A549 (cell line): ENCODE measurements around the gene C11orf21. TPM values are rescaled to one million over a fixed set of nuclear protein-coding genes. Genes with fewer than 3 reads are reported as not detected.

Source experiments
- ATAC-seq, 2 experiments: fragments of 200-7000 bp in 1 of 2; fragments of >200 bp in 1 of 2; cut with Nextera tagmentation in 1 of 2; cut with Tn5 transposase in 1 of 2; 3 replicates each; pipeline versions ENCODE4 v1.8.0 to v1.9.1; 2018 to 2020; ENCODE audit warnings: mild to moderate bottlenecking in 1 of 2, moderate library complexity in 1 of 2
- CTCF ChIA-PET: fragments of 300-600 bp; sonication (Branson Sonifier 250); formaldehyde crosslinking; extraction: SDS; loops from one replicate; lab custom pipeline; 2021; ENCODE audit warnings: antibody characterized with exemption, inconsistent platforms; lab: Yijun Ruan, JAX
- POLR2A ChIA-PET: fragments of 350-600 bp; formaldehyde crosslinking; extraction: SDS; loops from one replicate; lab custom pipeline; 2021; ENCODE audit warnings: antibody characterized with exemption, inconsistent platforms; lab: Yijun Ruan, JAX
- DNase-seq, 2 experiments: peaks; one replicate each; pipeline versions ENCODE4 v3.0.0 to v3.0.0-alpha.2; 2011 to 2016; ENCODE audit warnings: low read depth in 1 of 2, low spot score in 1 of 2
- FAIRE-seq: peaks from 2 replicates; lab custom pipeline; 2011; peaks lifted over from hg19 to GRCh38; lab: Jason Lieb, UNC
- H3K27ac ChIP-seq, 2 experiments: fragments of >200 bp; sonication (Bioruptor Twin); formaldehyde crosslinking; 3 replicates each; pipeline ENCODE4 v1.5.1; 2016 to 2017
- H3K4me1 ChIP-seq: fragments of >200 bp; sonication (Bioruptor Twin); formaldehyde crosslinking; 3 replicates; pipeline ENCODE4 v1.6.1; 2016
- H3K4me2 ChIP-seq: fragments of >200 bp; sonication (Bioruptor Twin); formaldehyde crosslinking; 3 replicates; pipeline ENCODE4 v1.6.1; 2016
- H3K4me3 ChIP-seq: fragments of >200 bp; sonication (Bioruptor Twin); formaldehyde crosslinking; 3 replicates; pipeline ENCODE4 v1.5.1; 2016
- H3K9me3 ChIP-seq: fragments of >200 bp; sonication (Bioruptor Twin); formaldehyde crosslinking; 3 replicates; pipeline ENCODE4 v1.6.1; 2016
- ATOH8 ChIP-seq: fragments of 250-450 bp; sonication (Bioruptor Pico); IDR thresholded peaks from 2 replicates; pipeline ENCODE4 v1.5.0; 2020; ENCODE audit warnings: low read depth, mild to moderate bottlenecking, moderate library complexity
- CBX2 ChIP-seq: fragments of 200-600 bp; sonication (generic); IDR thresholded peaks from 2 replicates; pipeline ENCODE4 v1.6.1; 2016; ENCODE audit warnings: low read depth, mild to moderate bottlenecking, borderline replicate concordance
- CBX8 ChIP-seq: fragments of 200-600 bp; sonication (generic); IDR thresholded peaks from 2 replicates; pipeline ENCODE4 v1.6.1; 2016
- CEBPB ChIP-seq, 2 experiments: fragments of >200 bp in 1 of 2; sonication (Bioruptor Twin) in 1 of 2; formaldehyde crosslinking in 1 of 2; IDR thresholded peaks; 2 replicates each; pipeline ENCODE4 v1.6.1; 2012 to 2016
- CHD4 ChIP-seq: fragments of 200-600 bp; sonication (generic); IDR thresholded peaks from 2 replicates; pipeline ENCODE4 v1.6.1; 2016; ENCODE audit warnings: antibody characterized with exemption, mild to moderate bottlenecking, borderline replicate concordance
- CTCF ChIP-seq: fragments of >200 bp; sonication (Bioruptor Twin); formaldehyde crosslinking; IDR thresholded peaks from 3 replicates; pipeline ENCODE4 v1.5.1; 2016
- EHF ChIP-seq: fragments of 250-450 bp; sonication (Bioruptor Pico); IDR thresholded peaks from 2 replicates; pipeline ENCODE4 v1.5.0; 2020; ENCODE audit warnings: mild to moderate bottlenecking
- ESRRA ChIP-seq: fragments of 150-350 bp; IDR thresholded peaks from 2 replicates; pipeline ENCODE4 v1.6.1; 2014; ENCODE audit warnings: mild to moderate bottlenecking, low read length, borderline replicate concordance
- HOXB13 ChIP-seq: fragments of 250-450 bp; sonication (Bioruptor Pico); IDR thresholded peaks from 2 replicates; pipeline ENCODE4 v1.5.0; 2020; ENCODE audit warnings: low read depth, mild to moderate bottlenecking, moderate library complexity
- HOXB5 ChIP-seq: fragments of 250-450 bp; sonication (Bioruptor Pico); IDR thresholded peaks from 2 replicates; pipeline ENCODE4 v1.5.0; 2020; ENCODE audit warnings: mild to moderate bottlenecking, moderate library complexity
- JUN ChIP-seq, 2 experiments: fragments of >200 bp; sonication (Bioruptor Twin); formaldehyde crosslinking; IDR thresholded peaks; 2 replicates in 1 of 2; 3 replicates in 1 of 2; pipeline ENCODE4 v1.6.1; 2016 to 2017
- JUNB ChIP-seq: fragments of >200 bp; sonication (Bioruptor Twin); formaldehyde crosslinking; IDR thresholded peaks from 2 replicates; pipeline ENCODE4 v1.6.1; 2016
- MAX ChIP-seq: IDR thresholded peaks from 2 replicates; pipeline ENCODE4 v1.6.1; 2012
- MYC ChIP-seq: IDR thresholded peaks from 2 replicates; pipeline ENCODE4 v1.6.1; 2012; ENCODE audit warnings: mild to moderate bottlenecking, inconsistent platforms, low read length, improper control_type of control experiment, borderline replicate concordance
- NFE2L2 ChIP-seq: fragments of 150-350 bp; conservative IDR thresholded peaks from 2 replicates; pipeline ENCODE4 v1.6.1; 2014; ENCODE audit warnings: low read length
- PBX3 ChIP-seq: IDR thresholded peaks from 2 replicates; pipeline ENCODE4 v1.6.1; 2012
- RAD21 ChIP-seq, 2 experiments: fragments of >200 bp in 1 of 2; sonication (Bioruptor Twin) in 1 of 2; formaldehyde crosslinking in 1 of 2; IDR thresholded peaks in 1 of 2; conservative IDR thresholded peaks in 1 of 2; 2 replicates in 1 of 2; 3 replicates in 1 of 2; pipeline ENCODE4 v1.6.1; 2012 to 2018; ENCODE audit warnings: inconsistent platforms in 1 of 2
- RARB ChIP-seq: fragments of 250-450 bp; sonication (Bioruptor Pico); IDR thresholded peaks from 2 replicates; pipeline ENCODE4 v1.8.0; 2021; ENCODE audit warnings: mild to moderate bottlenecking, moderate library complexity
- RCOR1 ChIP-seq: fragments of 150-350 bp; IDR thresholded peaks from 2 replicates; pipeline ENCODE4 v1.6.1; 2014; ENCODE audit warnings: antibody characterized with exemption, low read length, low read depth
- RFX5 ChIP-seq: fragments of 450-650 bp; IDR thresholded peaks from 2 replicates; pipeline ENCODE4 v1.7.1; 2014; ENCODE audit warnings: antibody characterized with exemption, mild to moderate bottlenecking, moderate library complexity
- RNF2 ChIP-seq: fragments of 200-600 bp; sonication (generic); IDR thresholded peaks from 2 replicates; pipeline ENCODE4 v1.6.1; 2016; ENCODE audit warnings: low read depth, mild to moderate bottlenecking, antibody characterized with exemption, moderate library complexity, borderline replicate concordance
- SMC3 ChIP-seq: fragments of >200 bp; sonication (Bioruptor Twin); formaldehyde crosslinking; IDR thresholded peaks from 3 replicates; pipeline ENCODE4 v1.6.1; 2018; ENCODE audit warnings: inconsistent platforms
- SREBF2 ChIP-seq: fragments of 450-650 bp; IDR thresholded peaks from 2 replicates; pipeline ENCODE4 v1.6.1; 2014; ENCODE audit warnings: mild to moderate bottlenecking, moderate library complexity
- TP53 ChIP-seq: fragments of 250-450 bp; sonication (Bioruptor Pico); IDR thresholded peaks from 2 replicates; pipeline ENCODE4 v1.5.0; 2021; ENCODE audit warnings: mild to moderate bottlenecking, moderate library complexity
- USF2 ChIP-seq: fragments of 450-650 bp; IDR thresholded peaks from 2 replicates; pipeline ENCODE4 v1.6.1; 2014; ENCODE audit warnings: antibody characterized with exemption
- ZC3H11A ChIP-seq: fragments of 450-650 bp; IDR thresholded peaks from 2 replicates; pipeline ENCODE4 v1.6.1; 2014; ENCODE audit warnings: antibody characterized with exemption, mild to moderate bottlenecking
- WGBS: methylation state at CpG from one replicate; pipeline ENCODE4 v1.1.6; 2017; ENCODE audit errors: missing lambda C conversion rate; 5-methylcytosine and 5-hydroxymethylcytosine counted together
- polyA plus RNA-seq, 4 experiments: library from polyadenylated mRNA; depleted of rRNA in 3 of 4; stranded (reverse); fragments of >200 nt; fragmentation: RNase III in 1 of 4; extraction: RNeasy Plus Mini Kit Qiagen cat#74134 plus additional on column Dnase treatment in 1 of 4; gene quantifications; 2 replicates in 3 of 4; 3 replicates in 1 of 4; pipeline ENCODE4 v1.2.3, GENCODE V29; 2011 to 2017

The C11orf21 gene
- polyA plus RNA-seq, 2 of the 4 experiments (the other 2 are of a cell fraction), result not detected

GRCh38 chr11:2298131-2298794 is 3.5 kb downstream of the C11orf21 start (continued):
- TF ChIP-seq USF2 (no peak), PBX3 (no peak)

GRCh38 chr11:2297623-2298030 is 4.1 kb downstream of the C11orf21 start:
- 0% methylated on average over 1 of the region's 1 CpG for WGBS
- ChIA-PET POLR2A (no interaction called here), CTCF (interaction anchor here (1.5 to 30.6 kb wide), 7 partner anchors 10 to 234 kb away, joined by 4 to 903 read pairs (median 30); partner anchors contain the start of gene TSSC4)
- no peak overlapping the region for H3K4me2 ChIP-seq
- no peak for TF ChIP-seq HOXB13 (CRISPR knock-in tag)
- TF ChIP-seq HOXB5 (CRISPR knock-in tag), result no peak
- no peak for TF ChIP-seq CBX8
- no peak for TF ChIP-seq RAD21 (conservative IDR thresholded peaks at IDR 0.05 in 1 of 2, IDR thresholded peaks at IDR 0.05 in 1 of 2)
- TF ChIP-seq RARB, result no peak
- TF ChIP-seq MYC, result no peak
- TF ChIP-seq JUNB, result no peak
- no peak for TF ChIP-seq JUN (IDR thresholded peaks at IDR 0.05)
- no peak for TF ChIP-seq EHF (CRISPR knock-in tag)
- no peak for TF ChIP-seq ATOH8
- TF ChIP-seq TP53, result no peak
- no peak for TF ChIP-seq MAX
- no peak for TF ChIP-seq ZC3H11A
- no peak for TF ChIP-seq CBX2
- no peak for TF ChIP-seq NFE2L2
- TF ChIP-seq RFX5, result no peak
- no peak for TF ChIP-seq RNF2
- no peak for TF ChIP-seq ESRRA
- H3K4me1 ChIP-seq, result no peaks in the 10 kb centered on the region
- H3K9me3 ChIP-seq, result no peaks in the 10 kb centered on the region
- no peak overlapping the region for H3K4me3 ChIP-seq
- no peak for ATAC-seq
- H3K27ac ChIP-seq, result no peak overlapping the region
- DNase-seq, result no peak
- no peak for FAIRE-seq

GRCh38 chr11:2296913-2297622 is 4.7 kb downstream of the C11orf21 start:
- DNase-seq (no peak), FAIRE-seq (no peak), ATAC-seq (no peak)
- no peak overlapping the region for H3K4me3 ChIP-seq
- ChIA-PET CTCF (interaction anchor here (1.5 to 30.6 kb wide), 7 partner anchors 8 to 235 kb away, joined by 4 to 903 read pairs (median 30); partner anchors contain the start of gene TSSC4), POLR2A (no interaction called here)
- no peak for TF ChIP-seq CEBPB (IDR thresholded peaks at IDR 0.05)
- no peak for TF ChIP-seq SREBF2
- TF ChIP-seq CHD4, result no peak
- no peak for TF ChIP-seq CTCF
- no peak for TF ChIP-seq TP53
- no peak for TF ChIP-seq SMC3
- TF ChIP-seq USF2, result no peak
- no peak for TF ChIP-seq NFE2L2
- no peak for TF ChIP-seq RCOR1
- H3K9me3 ChIP-seq, result no peaks in the 10 kb centered on the region
- H3K27ac ChIP-seq, result no peak overlapping the region
- no peaks in the 10 kb centered on the region for H3K4me1 ChIP-seq
- no peak overlapping the region for H3K4me2 ChIP-seq
- 50% methylated on average over 11 of the region's 13 CpGs for WGBS
